Calu3 (cell line): ENCODE results near the gene RGS7BP. TPM values are rescaled to one million over a fixed set of nuclear protein-coding genes. Genes with fewer than 3 reads are reported as not detected.

Source experiments
- BruUV-seq: library from RNA; stranded (reverse); fragments of 400-500 nt; replicated peaks from 2 replicates; lab custom pipeline; 2021; lab: Mats Ljungman, UMichigan
- CTCF ChIA-PET: fragments of 300-600 bp; sonication (Branson Sonifier 250); formaldehyde crosslinking; loops from one replicate; lab custom pipeline; 2022; ENCODE audit warnings: antibody characterized with exemption; lab: Charles Lee
- DNase-seq: peaks from one replicate; pipeline ENCODE4 v3.0.0; 2022
- H3K27ac Mint-ChIP-seq: one replicate; pipeline ENCODE4 v1.8.0; 2022; ENCODE audit warnings: mixed read lengths; ENCODE audit not compliant: unreplicated experiment
- H3K27me3 Mint-ChIP-seq: one replicate; pipeline ENCODE4 v1.8.0; 2022; ENCODE audit warnings: mixed read lengths; ENCODE audit not compliant: unreplicated experiment
- H3K36me3 Mint-ChIP-seq: one replicate; pipeline ENCODE4 v1.8.0; 2022; ENCODE audit warnings: mild to moderate bottlenecking, moderate library complexity, mixed read lengths; ENCODE audit not compliant: insufficient read depth, unreplicated experiment
- H3K4me1 Mint-ChIP-seq: one replicate; pipeline ENCODE4 v1.8.0; 2022; ENCODE audit warnings: mild to moderate bottlenecking, low read depth, mixed read lengths; ENCODE audit not compliant: unreplicated experiment
- H3K4me3 Mint-ChIP-seq: one replicate; pipeline ENCODE4 v1.8.0; 2022; ENCODE audit warnings: mild to moderate bottlenecking, low read depth, moderate library complexity, mixed read lengths; ENCODE audit not compliant: unreplicated experiment
- H3K9me3 Mint-ChIP-seq: one replicate; pipeline ENCODE4 v1.8.0; 2022; ENCODE audit warnings: low read depth, mixed read lengths; ENCODE audit not compliant: unreplicated experiment
- intact Hi-C: fragments of 100-400 bp; cut with micrococcal nuclease; formaldehyde crosslinking; loops from one replicate; pipeline ENCODE4 v1.10.0; 2022; ENCODE audit not compliant: unreplicated experiment
- total RNA-seq: library from RNA; stranded (reverse); gene quantifications from 2 replicates; pipeline ENCODE4 v1.2.3, GENCODE V29; 2022
- TF ChIP-seq, protein P1 (sequence below): fragments of 200-600 bp; IDR thresholded peaks from one replicate; pipeline ENCODE4 v1.8.0; 2022; ENCODE audit warnings: antibody characterized with exemption; ENCODE audit not compliant: unreplicated experiment

The RGS7BP gene
- total RNA-seq, 1 experiment from 2014 or later = not detected

DNA sequence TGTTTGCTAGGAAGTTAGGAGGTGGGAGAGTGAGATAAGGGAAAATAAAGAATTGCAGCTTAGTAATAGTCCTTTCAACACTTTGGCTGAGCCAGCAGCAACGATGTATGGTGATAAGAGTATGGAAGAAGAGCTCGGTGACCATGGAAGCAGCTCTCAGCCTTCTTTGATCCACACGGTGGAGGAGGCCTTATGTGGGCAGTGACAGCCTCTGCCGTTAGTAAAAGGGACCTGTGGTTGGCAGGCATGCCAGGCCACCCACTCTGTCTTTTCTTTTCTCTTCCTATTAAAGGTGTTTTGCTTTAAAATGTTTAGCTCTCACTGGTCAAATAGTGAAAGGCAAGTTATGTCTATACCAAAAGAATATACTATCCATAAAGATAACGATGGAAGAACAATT is 7.7 kb downstream of the RGS7BP start:
- H3K27ac Mint-ChIP-seq = no peak overlapping the region
- BruUV-seq = no TSS peak
- intact Hi-C loops = no loop called here
- H3K36me3 Mint-ChIP-seq = no peaks in the 10 kb centered on the region
- TF ChIP-seq, protein P1, sequence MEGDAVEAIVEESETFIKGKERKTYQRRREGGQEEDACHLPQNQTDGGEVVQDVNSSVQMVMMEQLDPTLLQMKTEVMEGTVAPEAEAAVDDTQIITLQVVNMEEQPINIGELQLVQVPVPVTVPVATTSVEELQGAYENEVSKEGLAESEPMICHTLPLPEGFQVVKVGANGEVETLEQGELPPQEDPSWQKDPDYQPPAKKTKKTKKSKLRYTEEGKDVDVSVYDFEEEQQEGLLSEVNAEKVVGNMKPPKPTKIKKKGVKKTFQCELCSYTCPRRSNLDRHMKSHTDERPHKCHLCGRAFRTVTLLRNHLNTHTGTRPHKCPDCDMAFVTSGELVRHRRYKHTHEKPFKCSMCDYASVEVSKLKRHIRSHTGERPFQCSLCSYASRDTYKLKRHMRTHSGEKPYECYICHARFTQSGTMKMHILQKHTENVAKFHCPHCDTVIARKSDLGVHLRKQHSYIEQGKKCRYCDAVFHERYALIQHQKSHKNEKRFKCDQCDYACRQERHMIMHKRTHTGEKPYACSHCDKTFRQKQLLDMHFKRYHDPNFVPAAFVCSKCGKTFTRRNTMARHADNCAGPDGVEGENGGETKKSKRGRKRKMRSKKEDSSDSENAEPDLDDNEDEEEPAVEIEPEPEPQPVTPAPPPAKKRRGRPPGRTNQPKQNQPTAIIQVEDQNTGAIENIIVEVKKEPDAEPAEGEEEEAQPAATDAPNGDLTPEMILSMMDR = no peak
- no peaks in the 10 kb centered on the region for H3K9me3 Mint-ChIP-seq
- H3K4me3 Mint-ChIP-seq = no peak overlapping the region
- peaks cover 19% of the 10 kb centered on the region for H3K27me3 Mint-ChIP-seq
- H3K4me1 Mint-ChIP-seq = peaks cover 8% of the 10 kb centered on the region
- no peak for DNase-seq
- CTCF ChIA-PET = no interaction called here

- TF ChIP-seq, protein P1 = no peak
- CTCF ChIA-PET = no interaction called here
- no peak for DNase-seq
- Mint-ChIP-seq H3K4me1 (peaks cover 8% of the 10 kb centered on the region), H3K27ac (no peak overlapping the region), H3K4me3 (no peak overlapping the region), H3K36me3 (no peaks in the 10 kb centered on the region), H3K9me3 (no peaks in the 10 kb centered on the region), H3K27me3 (peaks cover 8% of the 10 kb centered on the region)
- intact Hi-C loops = no loop called here
- BruUV-seq = no TSS peak
These were observed 8.8 kb downstream of the RGS7BP start for GRCh38 chr5:64514612-64515011.

- H3K27me3 Mint-ChIP-seq = no peaks in the 10 kb centered on the region
- TF ChIP-seq, protein P1 = no peak
- intact Hi-C loops = no loop called here
- H3K36me3 Mint-ChIP-seq = no peaks in the 10 kb centered on the region
- DNase-seq = no peak
- no peaks in the 10 kb centered on the region for H3K9me3 Mint-ChIP-seq
- H3K27ac Mint-ChIP-seq = no peak overlapping the region
- BruUV-seq = no TSS peak
- CTCF ChIA-PET = no interaction called here
- peaks cover 8% of the 10 kb centered on the region for H3K4me1 Mint-ChIP-seq
- H3K4me3 Mint-ChIP-seq = no peak overlapping the region
These were observed 10.4 kb downstream of the RGS7BP start for GRCh38 chr5:64516216-64516615.

GRCh38 chr5:64518793-64519192 is 13.0 kb downstream of the RGS7BP start:
- H3K9me3 Mint-ChIP-seq = no peaks in the 10 kb centered on the region
- CTCF ChIA-PET = no interaction called here
- no peak overlapping the region for H3K4me3 Mint-ChIP-seq
- no peaks in the 10 kb centered on the region for H3K27me3 Mint-ChIP-seq
- H3K4me1 Mint-ChIP-seq = no peaks in the 10 kb centered on the region
- BruUV-seq = no TSS peak
- H3K36me3 Mint-ChIP-seq = no peaks in the 10 kb centered on the region
- TF ChIP-seq, protein P1 = no peak
- no peak for DNase-seq
- intact Hi-C loops = no loop called here
- no peak overlapping the region for H3K27ac Mint-ChIP-seq
